Measurements from ENCODE around the gene ACTA2. TPM values are rescaled to one million over a fixed set of nuclear protein-coding genes. Genes with fewer than 3 reads are reported as not detected.

ACTA2 gene
- total and polyA plus RNA-seq, 9 donors = 154 to 5,219 (median 777) TPM

GRCh38 chr10:88892222-88892967 lies 60.2 kb downstream of the ACTA2 start:
- H3K9me3 ChIP-seq = no peaks in the 10 kb centered on the region
- peaks cover 11% of the 10 kb centered on the region for H3K4me1 ChIP-seq (ENCODE audit: insufficient read depth)
- intact Hi-C loops (cut with DNase I) = no loop called here
- TF ChIP-seq POLR2A (IDR thresholded peaks at IDR 0.05) (no peak), EP300 (IDR thresholded peaks at IDR 0.05) (no peak), CTCF (IDR thresholded peaks at IDR 0.05) (no peak)
- WGBS, 3 donors = 23 to 92% (median 73%) methylated on average over 2 of the region's 2 CpGs
- no peaks in the 10 kb centered on the region for H3K36me3 ChIP-seq
- H3K27me3 ChIP-seq = no peaks in the 10 kb centered on the region
- no peak overlapping the region for H3K27ac ChIP-seq
- H3K4me3 ChIP-seq = no peak overlapping the region
- no peak for DNase-seq

GRCh38 chr10:88890681-88891381 lies 61.7 kb downstream of the ACTA2 start:
- DNase-seq = no peak
- peaks cover 6% of the 10 kb centered on the region for H3K4me1 ChIP-seq (ENCODE audit: insufficient read depth)
- no peaks in the 10 kb centered on the region for H3K36me3 ChIP-seq
- no peaks in the 10 kb centered on the region for H3K9me3 ChIP-seq
- H3K27me3 ChIP-seq = no peaks in the 10 kb centered on the region
- H3K27ac ChIP-seq = no peak overlapping the region
- TF ChIP-seq POLR2A (IDR thresholded peaks at IDR 0.05) = no peak
- H3K4me3 ChIP-seq = no peak overlapping the region
- WGBS, 3 donors = 87 to 94% (median 90%) methylated on average over 4 of the region's 4 CpGs
- intact Hi-C loops (cut with DNase I) = no loop called here

GRCh38 chr10:88889559-88890337 lies 62.8 kb downstream of the ACTA2 start:
- Histone ChIP-seq H3K36me3 (no peaks in the 10 kb centered on the region), H3K4me3 (no peak overlapping the region), H3K27ac (no peak overlapping the region), H3K4me1 (ENCODE audit: insufficient read depth) (peaks cover 8% of the 10 kb centered on the region), H3K27me3 (no peaks in the 10 kb centered on the region), H3K9me3 (no peaks in the 10 kb centered on the region)
- 91 to 98% (median 95%) methylated on average over 1 of the region's 1 CpG for WGBS, 3 donors
- DNase-seq = no peak
- intact Hi-C loops (cut with DNase I) = no loop called here
- TF ChIP-seq POLR2A (IDR thresholded peaks at IDR 0.05) (no peak), EP300 (IDR thresholded peaks at IDR 0.05) (no peak), CTCF (IDR thresholded peaks at IDR 0.05) (no peak)

GRCh38 chr10:88888810-88889445 lies 63.6 kb downstream of the ACTA2 start:
- no peak for DNase-seq
- Histone ChIP-seq H3K27me3 (no peaks in the 10 kb centered on the region), H3K9me3 (no peaks in the 10 kb centered on the region), H3K4me1 (ENCODE audit: insufficient read depth) (peaks cover 10% of the 10 kb centered on the region), H3K27ac (no peak overlapping the region), H3K36me3 (no peaks in the 10 kb centered on the region), H3K4me3 (no peak overlapping the region)
- intact Hi-C loops (cut with DNase I) = no loop called here
- TF ChIP-seq CTCF (IDR thresholded peaks at IDR 0.05) (no peak), EP300 (IDR thresholded peaks at IDR 0.05) (no peak), POLR2A (IDR thresholded peaks at IDR 0.05) (no peak)
